Right kidney (tissue), 9 donors: ENCODE results near the gene SNORC.
"Not testable (repeated sequence)": the region's sequence is repeated elsewhere in the genome, so short reads cannot be mapped to it uniquely, and the experiment has no call there.

ENCODE experiments used
- DNase-seq: peaks from one replicate; pipeline ENCODE4 v3.0.0-alpha.2; 2016
- long read RNA-seq, 8 donors: transcript quantifications; one replicate each; lab custom pipeline, GENCODE V29; 2026

Gene SNORC
- long read RNA-seq, donor 1, partial matches to known transcripts = 0 of 2 reads
- long read RNA-seq, donor 1, other reads (novel, unspliced or antisense) = 0 of 2 reads
- long read RNA-seq, donor 2, partial matches to known transcripts = 0 of 1 reads
- long read RNA-seq, donor 2, other reads (novel, unspliced or antisense) = 0 of 1 reads
- long read RNA-seq, donor 3 = 0 reads
- long read RNA-seq, donor 4 = 0 reads
- long read RNA-seq, donor 5 = 0 reads
- long read RNA-seq, donor 6, partial matches to known transcripts = 0 of 1 reads
- long read RNA-seq, donor 6, other reads (novel, unspliced or antisense) = 0 of 1 reads
- long read RNA-seq, donor 7, partial matches to known transcripts = 0 of 1 reads
- long read RNA-seq, donor 7, other reads (novel, unspliced or antisense) = 0 of 1 reads
- long read RNA-seq, donor 8, partial matches to known transcripts = 0 of 1 reads
- long read RNA-seq, donor 8, other reads (novel, unspliced or antisense) = 0 of 1 reads

- no peak for DNase-seq
Observed at GRCh38 chr2:232870018-232870765, at the start of gene SNORC. SNORC (plus strand) TSS chr2:232870264; CDS start chr2:232870342, 78 bp downstream.

- DNase-seq = no peak
Observed at GRCh38 chr2:232829988-232830387, 40.1 kb upstream of the SNORC start.

DNA sequence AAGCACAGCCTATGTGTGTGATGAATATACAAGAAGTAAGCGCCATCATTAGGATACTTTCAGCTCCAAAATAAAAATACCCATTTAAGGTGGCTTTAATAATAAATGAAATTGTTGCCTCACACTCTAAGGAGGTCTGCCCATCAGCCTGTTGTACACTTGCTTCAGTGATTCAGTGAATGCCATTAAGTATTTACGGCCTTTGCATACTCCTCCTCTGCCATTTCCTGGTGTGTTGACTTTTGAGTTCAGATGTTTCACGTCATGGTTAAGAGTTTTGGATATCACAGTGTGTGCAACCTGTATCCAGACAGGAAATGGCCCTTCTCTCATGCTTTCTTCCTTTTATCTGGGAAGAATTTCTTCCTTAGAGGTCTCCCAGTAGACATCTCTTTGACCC, 38.6 kb upstream of the SNORC start:
- no peak for DNase-seq

GRCh38 chr2:232833830-232834229, 36.2 kb upstream of the SNORC start:
- no peak for DNase-seq

DNA sequence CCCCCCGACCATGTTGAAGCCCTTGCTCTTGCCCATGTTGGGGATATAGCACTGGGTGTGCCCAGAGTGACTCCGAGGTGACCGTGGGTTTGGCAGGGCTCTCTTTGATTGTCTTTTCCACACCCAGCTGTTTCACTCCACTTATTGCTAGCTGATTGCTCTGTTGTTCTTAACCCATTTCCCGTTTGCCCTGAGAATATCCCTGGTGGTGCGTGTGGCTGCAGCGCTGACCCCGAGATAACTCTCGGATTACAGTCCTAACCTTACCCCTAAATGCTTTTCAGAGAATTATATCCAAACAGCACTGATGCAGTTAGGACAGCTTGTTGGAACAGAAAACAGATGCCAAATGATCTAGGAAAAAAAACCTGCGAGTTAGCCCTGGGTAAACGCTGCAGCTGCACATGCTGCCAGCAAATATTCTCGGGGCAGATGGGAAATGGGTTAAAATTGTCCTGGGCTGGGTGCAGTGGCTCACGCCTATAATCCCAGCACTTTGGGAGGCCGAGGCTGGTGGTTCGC, 34.3 kb upstream of the SNORC start:
- DNase-seq = no peak

DNA sequence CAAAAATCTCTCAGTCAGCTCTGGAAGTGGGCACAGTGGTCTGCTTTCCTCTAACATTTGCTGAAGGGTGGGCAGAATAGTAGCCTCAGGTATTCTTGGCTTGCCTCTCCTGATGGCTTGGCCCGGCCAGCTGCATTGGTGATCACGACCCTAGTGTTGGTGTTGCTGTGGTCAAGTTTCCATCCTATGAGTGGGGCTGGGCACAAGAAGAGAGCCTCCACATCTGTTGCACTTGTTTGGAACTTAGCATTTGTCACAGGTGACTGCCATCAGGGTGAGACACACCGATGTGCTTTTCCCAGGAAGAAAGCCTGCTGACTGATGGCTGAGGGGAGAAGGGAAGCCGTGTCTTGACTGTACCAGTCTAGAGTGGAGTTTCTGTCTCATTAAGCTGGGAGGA, 33.1 kb upstream of the SNORC start:
- no peak for DNase-seq

DNA sequence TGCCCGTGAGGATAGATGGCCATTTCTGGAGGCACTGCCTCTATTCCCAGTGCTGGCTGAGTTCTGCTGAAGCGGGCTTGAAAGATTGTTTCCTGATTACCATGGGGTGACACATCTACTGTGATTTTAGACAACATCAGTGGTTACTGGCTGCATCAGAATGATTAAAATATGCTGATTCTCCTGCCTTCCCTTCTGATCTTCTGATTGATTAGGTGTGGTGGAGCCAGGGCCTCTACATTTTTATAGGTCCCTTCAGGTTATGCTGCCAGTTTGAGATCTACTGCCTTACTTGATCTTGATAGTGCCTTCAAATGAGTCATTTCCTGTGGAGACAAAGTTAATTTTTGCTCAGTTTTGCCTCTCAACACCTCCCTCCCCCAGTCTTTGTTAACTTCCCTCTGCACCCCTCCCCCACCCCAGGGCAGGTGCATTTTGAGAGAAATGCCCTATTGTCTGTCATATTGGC, 31.6 kb upstream of the SNORC start:
- no peak for DNase-seq

DNA sequence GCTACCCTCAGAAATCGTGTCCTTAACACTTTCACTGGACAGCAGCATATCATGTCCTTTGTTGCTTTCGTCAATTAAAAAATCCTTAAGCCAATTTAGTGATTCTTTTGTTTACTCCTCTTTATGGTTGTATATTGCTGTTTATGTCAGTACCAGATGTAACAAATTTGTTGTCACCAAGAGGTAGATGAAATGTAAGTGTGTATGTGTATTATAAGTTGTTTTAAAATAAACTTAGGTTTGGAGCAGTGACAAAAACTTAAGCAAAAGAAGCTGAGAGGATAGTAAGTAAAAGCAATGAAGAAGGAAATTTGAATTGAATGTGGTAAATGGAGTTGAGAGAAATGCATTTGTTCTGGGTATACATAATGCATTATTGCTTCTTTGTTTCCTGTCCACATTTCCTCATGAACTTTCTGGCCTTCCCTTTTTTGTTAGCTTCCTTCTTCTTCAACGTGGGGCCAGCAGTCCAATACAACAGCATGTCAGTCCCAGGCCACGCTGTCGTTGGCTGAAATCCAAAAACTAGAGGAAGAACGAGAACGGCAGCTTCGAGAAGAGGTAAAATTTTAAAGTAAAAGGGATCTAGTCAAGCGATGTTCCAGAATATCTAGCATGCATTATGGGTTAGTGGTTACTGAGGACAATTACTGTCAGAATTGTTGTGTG, 30.5 kb upstream of the SNORC start:
- no peak for DNase-seq

DNA sequence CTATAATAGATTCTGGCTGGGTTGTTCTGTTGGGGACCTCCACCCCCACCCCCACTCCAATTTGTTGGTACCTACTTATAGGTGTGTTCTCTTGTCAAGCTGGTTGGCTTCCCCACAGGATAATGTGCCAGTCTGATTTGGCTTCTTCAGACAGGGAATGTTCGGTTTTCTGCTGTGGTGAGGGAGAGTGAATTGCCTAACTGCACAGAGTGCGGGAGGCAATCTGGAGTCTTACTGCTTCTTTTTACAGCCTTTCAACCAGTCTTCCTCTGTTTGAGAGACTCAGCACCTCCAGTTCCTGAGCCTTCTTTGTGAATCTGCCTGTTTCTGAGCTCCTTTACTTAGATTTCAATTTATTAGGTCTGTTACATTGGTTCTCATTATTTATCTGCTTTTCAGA, 27.4 kb upstream of the SNORC start:
- no peak for DNase-seq

- no peak for DNase-seq
Observed at GRCh38 chr2:232843834-232844233, 26.2 kb upstream of the SNORC start.

- DNase-seq = no peak
Observed at GRCh38 chr2:232846055-232846454, 24.0 kb upstream of the SNORC start.

DNA sequence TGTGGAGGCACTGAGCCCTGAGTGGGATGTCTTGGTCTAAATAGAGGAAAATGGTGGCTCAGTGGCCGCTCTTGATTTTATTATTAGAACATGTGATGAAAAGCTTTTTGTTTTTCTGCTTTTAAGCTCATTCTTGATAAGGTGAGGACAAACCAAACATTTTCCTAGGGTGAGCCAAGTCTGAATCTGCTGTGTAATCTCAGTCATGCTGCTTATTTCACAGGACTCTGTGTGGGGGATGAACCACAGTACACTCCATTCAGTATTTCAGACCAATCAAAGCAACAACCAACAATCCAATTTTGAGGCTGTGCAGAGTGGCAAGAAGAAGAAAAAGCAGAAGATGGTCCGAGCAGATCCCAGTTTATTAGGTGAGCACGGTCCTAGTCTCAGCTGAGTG, 20.0 kb upstream of the SNORC start:
- DNase-seq = no peak

GRCh38 chr2:232852081-232852480, 18.0 kb upstream of the SNORC start:
- not testable (repeated sequence) for DNase-seq

GRCh38 chr2:232852676-232853075, 17.4 kb upstream of the SNORC start:
- DNase-seq = no peak

- DNase-seq = no peak
Observed at GRCh38 chr2:232854082-232854481, 16.0 kb upstream of the SNORC start.

- DNase-seq = no peak
Observed at GRCh38 chr2:232857158-232857563, 12.9 kb upstream of the SNORC start.

- no peak for DNase-seq
Observed at GRCh38 chr2:232859385-232859916, 10.6 kb upstream of the SNORC start.

- DNase-seq = no peak
Observed at GRCh38 chr2:232860593-232861241, 9.3 kb upstream of the SNORC start.

- DNase-seq = no peak
Observed at GRCh38 chr2:232861353-232861752, 8.7 kb upstream of the SNORC start.

DNA sequence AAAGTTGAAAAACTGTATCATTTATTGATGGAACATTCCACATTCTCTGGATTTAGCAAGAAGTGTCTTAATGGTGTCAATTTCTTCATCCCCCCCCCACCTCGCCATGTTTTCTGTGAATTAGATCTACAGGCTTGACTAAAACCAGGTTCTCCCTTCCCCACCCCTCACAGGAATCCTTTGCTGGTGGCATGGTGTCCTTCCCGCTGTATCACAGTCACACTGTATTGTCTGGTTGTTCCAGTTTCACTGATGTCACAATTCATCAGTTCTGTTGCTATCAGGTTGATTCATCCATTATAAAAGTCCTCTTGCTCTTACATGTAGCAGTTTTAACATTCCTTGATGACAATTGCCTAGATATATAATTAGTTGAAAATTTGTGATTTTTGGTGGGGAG, 6.1 kb upstream of the SNORC start:
- no peak for DNase-seq

DNA sequence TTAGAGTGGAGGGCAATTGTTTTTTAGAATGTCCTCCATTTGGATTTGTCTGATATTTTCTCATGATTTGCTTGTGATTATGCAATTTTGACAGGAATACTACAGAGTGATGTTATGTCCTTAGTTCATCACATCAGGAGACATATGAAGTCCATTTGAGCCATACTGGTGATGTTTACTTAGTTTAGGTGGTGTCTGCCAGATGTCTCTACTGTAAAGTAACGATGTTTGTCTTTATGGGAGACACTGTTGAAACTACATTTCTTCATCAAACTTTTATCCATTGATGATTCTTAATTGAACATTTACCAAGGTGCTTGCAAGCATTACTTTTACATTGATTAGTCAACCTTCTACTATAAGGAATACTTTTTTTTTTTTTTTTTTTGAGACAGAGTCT, 4.9 kb upstream of the SNORC start:
- no peak for DNase-seq

GRCh38 chr2:232866104-232866503, 4.0 kb upstream of the SNORC start:
- DNase-seq = no peak
